ENCODE measurements around the gene CEP68.

Gene CEP68

DNA sequence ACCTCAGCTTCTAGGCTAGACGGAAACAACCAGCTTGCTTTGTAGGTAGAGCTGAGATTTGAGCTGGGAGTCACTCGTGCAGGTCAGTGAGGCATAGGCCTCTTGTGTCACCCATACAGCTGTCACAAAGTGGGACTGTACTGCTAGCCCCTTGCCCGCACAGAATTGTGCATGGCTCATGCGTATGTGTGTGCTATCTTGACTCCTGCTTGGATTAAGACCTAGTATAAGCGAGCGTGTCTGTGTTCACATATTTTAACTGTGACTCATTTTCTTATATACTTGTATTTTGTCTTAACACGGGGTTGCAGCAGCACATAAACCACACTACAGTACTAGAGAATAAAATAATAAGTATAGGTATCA, 20.1 kb downstream of the CEP68 start:
- DNase-seq (ENCODE audit: low spot score): no peak
- no peak for TF ChIP-seq CTCF (IDR thresholded peaks at IDR 0.05; ENCODE audit: extremely low read depth, insufficient read depth, missing control alignments)
- in situ Hi-C loops (cut with MboI; ENCODE audit: low pct_unique_long_range_greater_than_20kb, low sequenced_read_pairs, unreplicated experiment): no loop called here

GRCh38 chr2:65077898-65078297, 21.7 kb downstream of the CEP68 start:
- no peak for TF ChIP-seq CTCF (IDR thresholded peaks at IDR 0.05; ENCODE audit: extremely low read depth, insufficient read depth, missing control alignments)
- no peak for DNase-seq (ENCODE audit: low spot score)
- in situ Hi-C loops (cut with MboI; ENCODE audit: low pct_unique_long_range_greater_than_20kb, low sequenced_read_pairs, unreplicated experiment): no loop called here

DNA sequence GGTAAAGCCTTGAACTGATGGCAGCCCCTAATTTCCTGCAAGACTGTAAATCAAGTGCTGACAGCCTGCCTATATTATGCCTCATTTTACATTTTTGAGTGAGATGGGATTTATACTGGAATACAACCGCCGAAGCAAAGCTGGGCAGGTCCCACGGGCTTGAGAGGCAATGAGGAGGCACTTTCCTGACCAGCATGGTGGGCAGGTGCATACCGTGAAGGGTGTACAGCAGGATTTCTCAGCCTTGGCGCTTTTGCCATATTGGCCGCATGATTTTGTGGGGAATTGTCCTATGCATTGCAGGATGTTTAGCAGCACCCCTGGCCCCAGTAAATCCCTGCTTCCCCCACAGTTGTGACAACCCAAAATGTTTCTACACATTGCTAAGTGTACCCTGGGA, 22.8 kb downstream of the CEP68 start:
- in situ Hi-C loops (cut with MboI; ENCODE audit: low pct_unique_long_range_greater_than_20kb, low sequenced_read_pairs, unreplicated experiment): no loop called here
- TF ChIP-seq CTCF (IDR thresholded peaks at IDR 0.05; ENCODE audit: extremely low read depth, insufficient read depth, missing control alignments): no peak

DNA sequence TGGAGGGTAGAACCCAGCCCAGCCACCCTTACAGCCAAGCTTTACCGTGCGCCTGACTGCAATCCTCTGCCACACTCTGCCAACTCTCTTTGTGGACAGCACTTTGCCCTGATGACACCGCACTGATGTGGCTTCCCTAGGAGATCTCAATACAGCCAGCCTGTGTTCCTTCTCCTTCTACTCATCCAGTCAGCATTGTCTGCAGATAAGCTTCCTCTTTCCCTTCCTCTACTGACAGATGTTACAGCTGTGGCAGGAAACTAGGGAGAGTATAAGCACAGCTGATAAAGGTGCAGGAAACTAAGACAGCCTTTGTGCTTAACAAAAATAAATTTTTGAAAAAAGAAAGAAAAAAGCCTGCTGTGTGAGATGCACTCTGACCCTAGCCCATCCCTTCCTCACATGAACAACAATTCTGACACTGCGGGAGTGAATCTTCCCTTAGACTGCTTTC, 25.0 kb downstream of the CEP68 start:
- DNase-seq (ENCODE audit: low spot score): no peak
- no peak for TF ChIP-seq CTCF (IDR thresholded peaks at IDR 0.05; ENCODE audit: extremely low read depth, insufficient read depth, missing control alignments)
- in situ Hi-C loops (cut with MboI; ENCODE audit: low pct_unique_long_range_greater_than_20kb, low sequenced_read_pairs, unreplicated experiment): no loop called here

More for the DNA sequence above, 22.8 kb downstream of the CEP68 start:
- DNase-seq (ENCODE audit: low spot score): no peak

- TF ChIP-seq CTCF (IDR thresholded peaks at IDR 0.05; ENCODE audit: extremely low read depth, insufficient read depth, missing control alignments): no peak
- DNase-seq (ENCODE audit: low spot score): no peak
- in situ Hi-C loops (cut with MboI; ENCODE audit: low pct_unique_long_range_greater_than_20kb, low sequenced_read_pairs, unreplicated experiment): no loop called here
These were observed 28.9 kb downstream of the CEP68 start for GRCh38 chr2:65085148-65085547.

GRCh38 chr2:65092791-65093190, 36.6 kb downstream of the CEP68 start:
- DNase-seq (ENCODE audit: low spot score): no peak
- in situ Hi-C loops (cut with MboI; ENCODE audit: low pct_unique_long_range_greater_than_20kb, low sequenced_read_pairs, unreplicated experiment): no loop called here
- no peak for TF ChIP-seq CTCF (IDR thresholded peaks at IDR 0.05; ENCODE audit: extremely low read depth, insufficient read depth, missing control alignments)

- in situ Hi-C loops (cut with MboI; ENCODE audit: low pct_unique_long_range_greater_than_20kb, low sequenced_read_pairs, unreplicated experiment): no loop called here
- TF ChIP-seq CTCF (IDR thresholded peaks at IDR 0.05; ENCODE audit: extremely low read depth, insufficient read depth, missing control alignments): no peak
- DNase-seq (ENCODE audit: low spot score): no peak
These were observed 37.0 kb downstream of the CEP68 start for GRCh38 chr2:65093211-65093610.
